Measurements from ENCODE around the gene ATP10A.

The ATP10A gene

DNA sequence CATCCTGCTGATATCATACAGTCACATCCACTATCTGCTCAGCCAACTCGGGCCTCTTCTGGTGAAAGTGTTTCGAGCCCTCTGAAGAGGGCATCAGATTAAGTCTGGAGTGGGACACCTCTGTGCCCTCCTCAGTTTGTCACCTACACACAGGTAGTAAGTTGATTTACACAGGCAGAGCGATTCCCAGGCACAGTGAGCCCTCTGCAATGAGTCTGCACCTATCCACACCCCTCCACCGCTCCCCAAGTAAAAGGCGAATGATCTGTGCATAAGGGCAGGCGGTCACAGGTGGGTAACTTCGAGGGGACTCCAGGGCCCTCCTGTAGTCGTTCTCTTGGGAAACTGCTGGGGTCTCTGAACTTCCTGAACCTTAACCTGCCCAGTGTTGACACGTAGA, 152.0 kb downstream of the ATP10A start:
- H3K27ac ChIP-seq (ENCODE audit: insufficient read depth in 1 of 2, low read depth in 1 of 2, low read length in 2 of 2, poor library complexity in 1 of 2, severe bottlenecking in 2 of 2): no peak overlapping the region
- no peaks in the 10 kb centered on the region for H3K4me1 ChIP-seq (ENCODE audit: control extremely low read depth in 1 of 4, control insufficient read depth in 4 of 4, insufficient read depth in 4 of 4, low read length in 3 of 4)
- CTCF ChIA-PET: interaction anchor here (1.7 kb wide), 1 partner anchor 9 kb away, joined by 9 read pairs; no protein-coding TSS in a partner anchor
- 94% methylated on average over 9 of the region's 9 CpGs for WGBS (ENCODE audit: insufficient coverage)
- no peaks in the 10 kb centered on the region for H3K9me3 ChIP-seq (ENCODE audit: control extremely low read depth in 1 of 5, control insufficient read depth in 4 of 5, insufficient read depth in 2 of 5, low read depth in 1 of 5, low read length in 4 of 5)
- H3K27me3 ChIP-seq (replicated peaks in 2 of 5; ENCODE audit: control insufficient read depth in 4 of 5, insufficient read depth in 5 of 5, low read length in 4 of 5): no peaks in the 10 kb centered on the region
- DNase-seq: no peak
- H3K4me3 ChIP-seq (ENCODE audit: control insufficient read depth in 1 of 7, extremely low read depth in 1 of 7, insufficient read depth in 4 of 7, low read depth in 2 of 7, low read length in 6 of 7): no peak overlapping the region
- peaks cover 0 to 24% (median 4%) of the 10 kb centered on the region in 4 experiments for H3K36me3 ChIP-seq (ENCODE audit: control insufficient read depth in 4 of 4, insufficient read depth in 4 of 4, low read length in 3 of 4)
- POLR2A ChIA-PET: no interaction called here

DNA sequence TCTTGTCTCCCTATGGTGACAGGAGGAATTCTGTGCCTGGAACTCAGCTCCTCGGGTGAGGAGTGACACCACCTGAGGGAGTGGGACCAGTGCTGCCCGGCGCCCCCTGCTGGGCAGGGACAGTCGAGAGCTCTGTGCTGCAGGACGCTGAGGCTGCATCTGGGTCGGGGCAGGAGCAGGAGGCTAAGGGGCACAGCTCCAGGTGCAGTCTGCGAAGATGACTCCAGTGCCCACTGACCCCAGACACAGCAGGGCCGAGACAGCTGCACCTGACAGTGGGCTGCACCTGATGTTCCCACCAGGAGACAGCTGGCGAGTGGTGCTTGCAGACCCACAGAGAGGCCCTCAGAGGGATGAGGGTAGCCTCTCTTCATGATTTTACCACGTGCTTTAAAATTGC, 152.9 kb downstream of the ATP10A start:
- 72% methylated on average over 5 of the region's 10 CpGs for WGBS (ENCODE audit: insufficient coverage)
- ChIA-PET CTCF (interaction anchor here (1.0 to 1.7 kb wide), 5 partner anchors 10 to 36 kb away, joined by 3 to 9 read pairs (median 4); no protein-coding TSS in a partner anchor), POLR2A (no interaction called here)
- H3K4me1 ChIP-seq (ENCODE audit: control extremely low read depth in 1 of 4, control insufficient read depth in 4 of 4, insufficient read depth in 4 of 4, low read length in 3 of 4): no peaks in the 10 kb centered on the region
- peaks cover 0 to 24% (median 4%) of the 10 kb centered on the region in 4 experiments for H3K36me3 ChIP-seq (ENCODE audit: control insufficient read depth in 4 of 4, insufficient read depth in 4 of 4, low read length in 3 of 4)
- DNase-seq: peak; percentile 6 to 34 (median 24)
- no peak overlapping the region for H3K4me3 ChIP-seq (ENCODE audit: control insufficient read depth in 1 of 7, extremely low read depth in 1 of 7, insufficient read depth in 4 of 7, low read depth in 2 of 7, low read length in 6 of 7)
- H3K27me3 ChIP-seq (replicated peaks in 2 of 5; ENCODE audit: control insufficient read depth in 4 of 5, insufficient read depth in 5 of 5, low read length in 4 of 5): no peaks in the 10 kb centered on the region
- H3K9me3 ChIP-seq (ENCODE audit: control extremely low read depth in 1 of 5, control insufficient read depth in 4 of 5, insufficient read depth in 2 of 5, low read depth in 1 of 5, low read length in 4 of 5): no peaks in the 10 kb centered on the region
- no peak overlapping the region for H3K27ac ChIP-seq (ENCODE audit: insufficient read depth in 1 of 2, low read depth in 1 of 2, low read length in 2 of 2, poor library complexity in 1 of 2, severe bottlenecking in 2 of 2)

DNA sequence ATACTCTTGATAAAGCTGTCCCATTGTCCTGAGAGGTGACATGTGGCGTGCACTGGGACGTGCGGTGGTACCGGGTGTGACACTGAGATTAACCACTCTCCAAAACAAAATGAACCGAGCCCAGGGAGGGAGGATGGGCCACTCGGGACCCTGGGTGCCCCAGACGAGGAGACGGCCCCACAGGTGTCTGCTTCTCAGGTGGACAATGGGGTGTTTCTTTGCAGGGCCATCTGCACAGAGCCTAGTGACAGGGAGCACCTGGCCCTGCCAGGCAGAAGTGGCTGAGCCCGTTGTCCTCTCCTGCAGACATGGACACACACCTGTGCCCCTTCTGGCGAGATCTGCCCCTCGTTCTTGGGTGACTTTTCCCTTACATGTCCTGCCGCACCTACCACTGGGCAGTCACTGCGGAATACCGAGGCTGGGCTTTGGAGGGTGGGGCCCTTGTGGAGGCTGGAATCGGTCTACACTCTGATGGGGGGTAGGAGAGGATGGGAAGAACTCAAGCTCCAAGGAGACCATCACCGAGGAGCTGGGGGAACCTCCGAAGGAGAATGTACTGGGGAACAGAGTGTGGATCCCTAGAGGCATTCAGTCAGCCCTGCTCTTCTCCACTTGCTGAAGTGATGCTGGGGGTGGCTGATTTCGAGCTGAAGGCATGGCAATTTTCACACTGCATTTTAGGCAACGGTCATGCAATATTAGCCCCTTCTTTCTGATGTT, 153.5 kb downstream of the ATP10A start:
- ChIA-PET CTCF (interaction anchor here (1.0 to 1.7 kb wide), 5 partner anchors 11 to 35 kb away, joined by 3 to 9 read pairs (median 4); no protein-coding TSS in a partner anchor), POLR2A (no interaction called here)
- no peak overlapping the region for H3K27ac ChIP-seq (ENCODE audit: insufficient read depth in 1 of 2, low read depth in 1 of 2, low read length in 2 of 2, poor library complexity in 1 of 2, severe bottlenecking in 2 of 2)
- DNase-seq: no peak
- WGBS (ENCODE audit: insufficient coverage): 94% methylated on average over 15 of the region's 19 CpGs
- no peak overlapping the region for H3K4me3 ChIP-seq (ENCODE audit: control insufficient read depth in 1 of 7, extremely low read depth in 1 of 7, insufficient read depth in 4 of 7, low read depth in 2 of 7, low read length in 6 of 7)
- H3K27me3 ChIP-seq (replicated peaks in 2 of 5; ENCODE audit: control insufficient read depth in 4 of 5, insufficient read depth in 5 of 5, low read length in 4 of 5): no peaks in the 10 kb centered on the region
- no peaks in the 10 kb centered on the region for H3K9me3 ChIP-seq (ENCODE audit: control extremely low read depth in 1 of 5, control insufficient read depth in 4 of 5, insufficient read depth in 2 of 5, low read depth in 1 of 5, low read length in 4 of 5)
- H3K4me1 ChIP-seq (ENCODE audit: control extremely low read depth in 1 of 4, control insufficient read depth in 4 of 4, insufficient read depth in 4 of 4, low read length in 3 of 4): no peaks in the 10 kb centered on the region
- peaks cover 0 to 24% (median 4%) of the 10 kb centered on the region in 4 experiments for H3K36me3 ChIP-seq (ENCODE audit: control insufficient read depth in 4 of 4, insufficient read depth in 4 of 4, low read length in 3 of 4)

DNA sequence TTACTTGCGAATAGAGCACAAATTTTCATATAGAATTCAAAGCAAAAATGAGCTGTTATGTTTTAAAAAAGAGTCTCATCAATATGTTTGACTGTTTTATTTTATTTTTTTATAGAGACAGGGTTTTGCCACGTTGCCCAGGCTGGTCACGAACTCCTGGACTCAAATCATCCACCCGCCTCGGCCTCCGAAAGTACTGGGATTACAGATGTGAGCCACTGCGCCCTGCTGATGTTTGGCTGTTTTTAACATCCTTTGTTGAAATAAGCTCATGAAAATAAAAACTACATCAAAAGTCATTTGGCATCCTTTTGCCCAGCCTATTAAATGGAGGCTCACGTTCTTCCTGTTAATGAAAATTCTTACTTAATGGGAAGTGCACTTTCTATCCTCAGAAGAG, 154.7 kb downstream of the ATP10A start:
- Histone ChIP-seq H3K9me3 (ENCODE audit: control extremely low read depth in 1 of 5, control insufficient read depth in 4 of 5, insufficient read depth in 2 of 5, low read depth in 1 of 5, low read length in 4 of 5) (no peaks in the 10 kb centered on the region), H3K27ac (ENCODE audit: insufficient read depth in 1 of 2, low read depth in 1 of 2, low read length in 2 of 2, poor library complexity in 1 of 2, severe bottlenecking in 2 of 2) (no peak overlapping the region), H3K4me1 (ENCODE audit: control extremely low read depth in 1 of 4, control insufficient read depth in 4 of 4, insufficient read depth in 4 of 4, low read length in 3 of 4) (no peaks in the 10 kb centered on the region), H3K4me3 (ENCODE audit: control insufficient read depth in 1 of 7, extremely low read depth in 1 of 7, insufficient read depth in 4 of 7, low read depth in 2 of 7, low read length in 6 of 7) (no peak overlapping the region), H3K36me3 (ENCODE audit: control insufficient read depth in 4 of 4, insufficient read depth in 4 of 4, low read length in 3 of 4) (peaks cover 0 to 16% (median 1%) of the 10 kb centered on the region in 4 experiments), H3K27me3 (replicated peaks in 2 of 5; ENCODE audit: control insufficient read depth in 4 of 5, insufficient read depth in 5 of 5, low read length in 4 of 5) (no peaks in the 10 kb centered on the region)
- CTCF ChIA-PET: no interaction called here
- DNase-seq: no peak
- POLR2A ChIA-PET: interaction anchor here (0.5 kb wide), 1 partner anchor 323 kb away, joined by 3 read pairs; no protein-coding TSS in a partner anchor
- 98% methylated on average over 7 of the region's 8 CpGs for WGBS (ENCODE audit: insufficient coverage)

DNA sequence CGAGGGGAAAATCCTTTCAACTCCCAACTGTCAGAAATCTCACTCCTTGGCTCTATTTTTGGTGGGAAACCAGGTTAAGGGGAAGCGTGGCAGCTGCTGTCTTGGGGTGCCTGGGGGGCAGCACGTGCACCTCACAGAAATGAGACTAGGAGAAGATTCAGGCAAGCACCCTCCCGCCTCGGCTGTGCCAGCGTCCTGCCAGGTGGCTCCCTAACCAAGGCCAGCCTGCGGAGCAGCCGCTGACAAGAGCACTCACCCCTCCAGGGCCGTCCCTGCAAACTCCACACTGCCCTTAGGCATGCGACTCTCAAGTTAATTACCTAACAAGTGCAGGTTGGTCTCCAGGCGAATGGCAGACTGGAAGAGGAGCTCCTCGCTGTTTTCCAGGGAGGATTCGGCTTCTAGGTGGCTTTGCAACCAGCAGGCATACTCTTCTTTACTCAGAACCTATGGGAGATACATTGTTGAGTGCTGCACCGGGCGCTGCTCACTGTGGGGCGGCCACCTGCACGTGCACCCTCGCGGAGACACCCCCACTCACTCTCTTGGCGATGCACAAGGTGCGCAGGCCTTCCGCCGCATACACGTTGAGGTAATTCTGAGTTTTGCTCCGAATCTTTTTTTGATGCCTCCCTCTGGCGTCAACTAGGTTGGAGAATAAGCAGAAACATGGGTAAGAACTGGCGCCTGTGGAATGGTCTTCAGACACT, 155.3 kb downstream of the ATP10A start:
- CTCF ChIA-PET: no interaction called here
- no peak for DNase-seq
- no peaks in the 10 kb centered on the region for H3K27me3 ChIP-seq (replicated peaks in 2 of 5; ENCODE audit: control insufficient read depth in 4 of 5, insufficient read depth in 5 of 5, low read length in 4 of 5)
- no peaks in the 10 kb centered on the region for H3K9me3 ChIP-seq (ENCODE audit: control extremely low read depth in 1 of 5, control insufficient read depth in 4 of 5, insufficient read depth in 2 of 5, low read depth in 1 of 5, low read length in 4 of 5)
- WGBS (ENCODE audit: insufficient coverage): 95% methylated on average over 26 of the region's 27 CpGs
- no peak overlapping the region for H3K27ac ChIP-seq (ENCODE audit: insufficient read depth in 1 of 2, low read depth in 1 of 2, low read length in 2 of 2, poor library complexity in 1 of 2, severe bottlenecking in 2 of 2)
- POLR2A ChIA-PET: interaction anchor here (0.5 kb wide), 1 partner anchor 323 kb away, joined by 3 read pairs; no protein-coding TSS in a partner anchor
- no peak overlapping the region for H3K4me3 ChIP-seq (ENCODE audit: control insufficient read depth in 1 of 7, extremely low read depth in 1 of 7, insufficient read depth in 4 of 7, low read depth in 2 of 7, low read length in 6 of 7)
- H3K36me3 ChIP-seq (ENCODE audit: control insufficient read depth in 4 of 4, insufficient read depth in 4 of 4, low read length in 3 of 4): peaks cover 0 to 10% (median under 1%) of the 10 kb centered on the region in 4 experiments
- H3K4me1 ChIP-seq (ENCODE audit: control extremely low read depth in 1 of 4, control insufficient read depth in 4 of 4, insufficient read depth in 4 of 4, low read length in 3 of 4): no peaks in the 10 kb centered on the region

DNA sequence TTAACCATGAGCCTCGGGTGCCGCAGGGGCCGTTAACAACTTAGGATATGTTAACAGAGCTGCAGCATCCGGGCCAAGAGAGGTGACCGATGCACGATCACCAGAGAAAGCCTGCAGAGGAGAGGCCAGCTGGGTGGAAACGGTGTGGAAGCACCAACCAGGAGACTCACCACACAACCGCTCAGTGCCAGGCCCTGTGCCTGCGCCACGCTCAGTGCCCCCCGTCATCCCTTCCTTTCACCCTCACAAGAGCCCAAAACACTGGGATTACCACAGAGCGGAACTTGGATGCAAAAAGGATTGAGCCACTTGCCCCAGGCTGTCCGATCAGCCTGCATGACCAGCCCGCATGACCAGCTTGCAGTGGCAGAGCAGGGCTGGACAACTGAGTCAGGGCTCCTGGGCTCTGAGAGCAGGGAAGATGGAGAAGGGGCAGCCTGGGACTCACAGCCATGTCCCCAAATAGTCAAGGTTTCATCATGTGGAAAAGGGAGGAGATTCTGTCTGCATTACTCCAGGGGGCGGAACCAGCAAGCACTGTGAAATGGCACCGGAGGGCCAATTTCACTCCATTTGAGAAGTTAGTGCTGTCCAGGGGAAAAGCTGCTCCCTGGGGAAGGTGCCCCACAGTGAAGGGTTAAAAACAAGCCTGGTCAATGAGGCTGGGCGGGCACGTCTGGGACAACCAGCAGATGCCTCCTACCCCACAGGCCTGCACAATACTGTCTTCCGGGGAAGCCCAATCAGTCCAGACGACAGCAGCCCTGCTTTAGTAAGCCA, 156.8 kb downstream of the ATP10A start:
- CTCF ChIA-PET: no interaction called here

More for the DNA sequence above, 156.8 kb downstream of the ATP10A start:
- POLR2A ChIA-PET: no interaction called here
- Histone ChIP-seq H3K4me1 (ENCODE audit: control extremely low read depth in 1 of 4, control insufficient read depth in 4 of 4, insufficient read depth in 4 of 4, low read length in 3 of 4) (no peaks in the 10 kb centered on the region), H3K36me3 (ENCODE audit: control insufficient read depth in 4 of 4, insufficient read depth in 4 of 4, low read length in 3 of 4) (peaks cover 0 to 8% (median 0%) of the 10 kb centered on the region in 4 experiments), H3K4me3 (ENCODE audit: control insufficient read depth in 1 of 7, extremely low read depth in 1 of 7, insufficient read depth in 4 of 7, low read depth in 2 of 7, low read length in 6 of 7) (no peak overlapping the region), H3K27ac (ENCODE audit: insufficient read depth in 1 of 2, low read depth in 1 of 2, low read length in 2 of 2, poor library complexity in 1 of 2, severe bottlenecking in 2 of 2) (no peak overlapping the region), H3K27me3 (replicated peaks in 2 of 5; ENCODE audit: control insufficient read depth in 4 of 5, insufficient read depth in 5 of 5, low read length in 4 of 5) (no peaks in the 10 kb centered on the region), H3K9me3 (ENCODE audit: control extremely low read depth in 1 of 5, control insufficient read depth in 4 of 5, insufficient read depth in 2 of 5, low read depth in 1 of 5, low read length in 4 of 5) (no peaks in the 10 kb centered on the region)
- WGBS (ENCODE audit: insufficient coverage): 97% methylated on average over 18 of the region's 20 CpGs
- DNase-seq: no peak
